ENCODE data around the gene PHF13. TPM values are rescaled to one million over a fixed set of nuclear protein-coding genes. Genes with fewer than 3 reads are reported as not detected.

The PHF13 gene
- total and polyA plus RNA-seq, 10 of the 15 experiments (the other 5 are each of a cell fraction or from before 2014, with no cell fraction given), result 0.87 to 15.4 (median 5.1) TPM

- Histone ChIP-seq H3K79me2 (ENCODE audit: control insufficient read depth, insufficient read depth, low read length) (no peaks in the 10 kb centered on the region), H3K9ac (ENCODE audit: control insufficient read depth, insufficient read depth, low read length) (no peak overlapping the region), H3K27ac (ENCODE audit: control insufficient read depth, insufficient read depth) (no peak overlapping the region), H3K4me3 (no peak overlapping the region), H3K4me1 (ENCODE audit: control insufficient read depth, insufficient read depth, low read length) (no peaks in the 10 kb centered on the region), H3K4me2 (ENCODE audit: control insufficient read depth, insufficient read depth) (no peak overlapping the region), H3K9me3 (replicated peaks; ENCODE audit: control insufficient read depth, insufficient read depth, low read length) (no peaks in the 10 kb centered on the region), H4K20me1 (ENCODE audit: control insufficient read depth, insufficient read depth) (no peaks in the 10 kb centered on the region; the same call in 1 of the 2 replicates), H3K27me3 (replicated peaks in 1 of 2; ENCODE audit: control insufficient read depth in 2 of 2, insufficient read depth in 2 of 2, low read length in 1 of 2) (no peaks in the 10 kb centered on the region), H3K36me3 (ENCODE audit: control insufficient read depth in 2 of 2, insufficient read depth in 2 of 2, low read length in 1 of 2) (peaks cover 20 to 28% of the 10 kb centered on the region in 2 experiments), H2AFZ (ENCODE audit: control insufficient read depth, low read depth, low read length) (no peak overlapping the region)
- intact Hi-C loops (cut with micrococcal nuclease; ENCODE audit: unreplicated experiment), result no loop called here
- in situ Hi-C loops (cut with MboI), result no loop called here
- TF ChIP-seq PAX8 (IDR thresholded peaks at IDR 0.05), result no peak
- TF ChIP-seq KLF5 (IDR thresholded peaks at IDR 0.05; ENCODE audit: partially characterized antibody), result no peak
- no peak for TF ChIP-seq SRF (IDR thresholded peaks at IDR 0.05; ENCODE audit: low read depth in 2 of 2, low read length in 2 of 2)
- ChIA-PET RAD21 (ENCODE audit: unreplicated experiment) (no interaction called here), SMC1A (ENCODE audit: uncharacterized antibody, unreplicated experiment) (no interaction called here), POLR2A (no interaction called here), CTCF (no interaction called here)
- 96% methylated on average over 9 of the region's 17 CpGs for WGBS (ENCODE audit: insufficient coverage, insufficient replicate concordance, low lambda C conversion rate, missing lambda C conversion rate)
- no TSS peak for BruUV-seq (replicated peaks)
- DNase-seq (ENCODE audit: low read depth, low spot score) (no peak), ATAC-seq (no peak), FAIRE-seq (no peak)
Measured at GRCh38 chr1:6651909-6652308, 38.4 kb downstream of the PHF13 start.

GRCh38 chr1:6652986-6653385 is 39.5 kb downstream of the PHF13 start:
- in situ Hi-C loops (cut with MboI) (no loop called here), intact Hi-C loops (cut with micrococcal nuclease; ENCODE audit: unreplicated experiment) (no loop called here)
- Histone ChIP-seq H3K9ac (ENCODE audit: control insufficient read depth, insufficient read depth, low read length) (no peak overlapping the region), H3K36me3 (ENCODE audit: control insufficient read depth in 2 of 2, insufficient read depth in 2 of 2, low read length in 1 of 2) (peaks cover 20 to 28% of the 10 kb centered on the region in 2 experiments), H3K27me3 (replicated peaks in 1 of 2; ENCODE audit: control insufficient read depth in 2 of 2, insufficient read depth in 2 of 2, low read length in 1 of 2) (no peaks in the 10 kb centered on the region), H3K79me2 (ENCODE audit: control insufficient read depth, insufficient read depth, low read length) (no peaks in the 10 kb centered on the region), H3K4me1 (ENCODE audit: control insufficient read depth, insufficient read depth, low read length) (no peaks in the 10 kb centered on the region), H3K27ac (ENCODE audit: control insufficient read depth, insufficient read depth) (no peak overlapping the region), H3K4me2 (ENCODE audit: control insufficient read depth, insufficient read depth) (no peak overlapping the region), H3K4me3 (no peak overlapping the region), H3K9me3 (replicated peaks; ENCODE audit: control insufficient read depth, insufficient read depth, low read length) (no peaks in the 10 kb centered on the region), H2AFZ (ENCODE audit: control insufficient read depth, low read depth, low read length) (no peak overlapping the region), H4K20me1 (ENCODE audit: control insufficient read depth, insufficient read depth) (no peaks in the 10 kb centered on the region)
- TF ChIP-seq ZNF687 (IDR thresholded peaks at IDR 0.05) (no peak), ZSCAN29 (IDR thresholded peaks at IDR 0.05) (no peak), JUND (IDR thresholded peaks at IDR 0.05; ENCODE audit: low read depth, low read length) (no peak), SMAD1 (IDR thresholded peaks at IDR 0.05; ENCODE audit: low read depth, partially characterized antibody) (no peak), PAX5 (IDR thresholded peaks at IDR 0.05; ENCODE audit: borderline replicate concordance, low read depth, low read length) (no peak), BCL11A (IDR thresholded peaks at IDR 0.05; ENCODE audit: low read depth, low read length) (no peak), ESRRA (IDR thresholded peaks at IDR 0.05; ENCODE audit: low read length) (no peak), SIN3A (IDR thresholded peaks at IDR 0.05; ENCODE audit: low read depth, low read length) (no peak), TCF7 (IDR thresholded peaks at IDR 0.05; ENCODE audit: borderline replicate concordance) (no peak), CHD2 (IDR thresholded peaks at IDR 0.05; ENCODE audit: borderline replicate concordance, low read depth, low read length) (no peak)
- ATAC-seq, result no peak
- no peak for DNase-seq (ENCODE audit: low read depth, low spot score)
- no peak for FAIRE-seq
- ChIA-PET SMC1A (ENCODE audit: uncharacterized antibody, unreplicated experiment) (no interaction called here), POLR2A (no interaction called here), RAD21 (ENCODE audit: unreplicated experiment) (no interaction called here), CTCF (no interaction called here)
- 78% methylated on average over 6 of the region's 6 CpGs for WGBS (ENCODE audit: insufficient coverage, insufficient replicate concordance, low lambda C conversion rate, missing lambda C conversion rate)
- BruUV-seq (replicated peaks), result no TSS peak
